HG03457 (cell line): ENCODE results near the gene AKAP7.
A peak's percentile ranks its signal among the peaks of the same experiment; 100 is the strongest.
"Not testable (repeated sequence)": the region's sequence is repeated elsewhere in the genome, so short reads cannot be mapped to it uniquely, and the experiment has no call there.

ENCODE experiments used
- ATAC-seq: cut with Tn5 transposase; IDR thresholded peaks from one replicate; pipeline ENCODE4 v1.9.1; 2021; ENCODE audit warnings: moderate number of reproducible peaks; ENCODE audit not compliant: unreplicated experiment

The AKAP7 gene

DNA sequence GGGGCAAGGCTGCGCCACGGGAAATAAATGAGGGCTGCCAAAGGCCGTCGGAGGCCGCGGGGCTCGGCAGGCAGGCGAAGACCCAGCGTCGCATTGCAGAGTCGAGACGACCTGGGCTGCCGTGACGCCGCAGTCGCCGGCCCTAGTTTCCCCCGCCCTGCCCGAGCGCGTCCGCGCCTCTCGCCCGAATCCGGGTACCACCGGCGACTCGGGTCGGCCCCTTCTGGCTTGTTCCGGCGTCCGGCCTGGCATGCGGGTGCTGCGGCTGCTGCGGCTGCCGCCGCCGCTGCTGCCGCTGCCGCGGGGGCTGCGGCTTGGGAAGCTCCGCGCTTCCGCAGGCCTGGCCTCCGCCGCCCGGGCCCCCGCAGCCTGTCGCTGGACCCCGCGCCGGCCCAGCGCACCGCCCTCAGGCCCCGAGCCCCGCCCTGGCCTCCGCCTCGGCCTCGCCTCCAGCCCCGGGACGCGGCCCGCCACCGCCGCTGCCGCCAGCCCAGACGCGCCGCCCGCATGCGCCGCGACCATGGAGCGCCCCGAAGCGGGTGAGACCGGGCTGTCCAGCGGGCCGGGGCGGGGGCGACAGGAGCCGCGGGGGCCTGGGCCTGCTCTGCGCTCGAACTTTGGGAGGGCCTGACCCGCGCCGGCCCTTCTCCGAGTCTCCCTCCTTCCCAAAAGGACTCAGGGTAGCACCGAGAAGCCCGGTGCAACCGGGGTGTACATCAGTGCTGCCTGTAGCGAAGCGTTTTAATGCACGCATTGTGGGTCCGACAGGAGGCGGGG is at the start of gene AKAP7:
TSS of gene AKAP7 (plus strand) at position 224 of the 777 bp plus-strand sequence. CDS start at position 521, 297 bp downstream.
- peak; percentile 71 for ATAC-seq

DNA sequence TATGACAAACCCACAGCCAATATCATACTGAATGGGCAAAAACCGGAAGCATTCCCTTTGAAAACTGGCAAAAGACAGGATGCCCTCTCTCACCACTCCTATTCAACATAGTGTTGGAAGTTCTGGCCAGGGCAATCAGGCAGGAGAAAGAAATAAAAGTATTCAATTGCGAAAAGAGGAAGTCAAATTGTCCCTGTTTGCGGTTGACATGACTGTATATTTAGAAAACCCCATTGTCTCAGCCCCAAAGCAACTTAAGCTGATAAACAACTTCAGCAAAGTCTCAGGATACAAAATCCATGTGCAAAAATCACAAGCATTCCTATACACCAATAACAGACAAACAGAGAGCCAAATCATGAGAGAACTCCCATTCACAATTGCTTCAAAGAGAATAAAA is 44.9 kb upstream of the AKAP7 start:
- ATAC-seq, result not testable (repeated sequence)

DNA sequence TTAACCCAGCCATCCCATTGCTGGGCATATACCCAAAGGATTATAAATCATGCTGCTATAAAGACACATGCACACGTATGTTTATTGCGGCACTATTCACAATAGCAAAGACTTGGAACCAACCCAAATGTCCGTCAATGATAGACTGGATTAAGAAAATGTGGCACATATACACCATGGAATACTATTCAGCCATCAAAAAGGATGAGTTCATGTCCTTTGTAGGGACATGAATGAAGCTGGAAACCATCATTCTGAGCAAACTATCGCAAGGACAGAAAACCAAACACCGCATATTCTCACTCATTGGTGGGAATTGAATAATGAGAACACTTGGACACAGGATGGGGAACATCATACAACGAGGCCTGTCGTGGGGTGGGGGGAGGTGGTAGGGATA is 43.3 kb upstream of the AKAP7 start:
- not testable (repeated sequence) for ATAC-seq

DNA sequence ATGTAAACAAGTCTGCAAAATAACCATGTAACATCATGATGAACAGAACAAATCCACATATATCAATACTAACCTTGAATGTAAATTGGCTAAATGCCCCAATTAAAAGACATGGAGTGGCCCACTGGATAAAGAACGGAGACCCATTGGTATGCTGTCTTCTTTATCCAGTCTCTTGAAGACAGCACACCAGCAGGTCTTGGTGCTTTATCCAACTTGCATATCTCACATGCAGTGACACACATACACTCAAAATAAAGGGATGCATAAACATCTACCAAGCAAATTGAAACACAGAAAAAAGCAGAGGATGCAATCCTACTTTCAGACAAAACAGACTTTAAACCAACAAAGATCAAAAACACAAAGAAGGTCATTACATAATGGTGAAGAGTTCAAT is 41.9 kb upstream of the AKAP7 start:
- ATAC-seq, result no peak

DNA sequence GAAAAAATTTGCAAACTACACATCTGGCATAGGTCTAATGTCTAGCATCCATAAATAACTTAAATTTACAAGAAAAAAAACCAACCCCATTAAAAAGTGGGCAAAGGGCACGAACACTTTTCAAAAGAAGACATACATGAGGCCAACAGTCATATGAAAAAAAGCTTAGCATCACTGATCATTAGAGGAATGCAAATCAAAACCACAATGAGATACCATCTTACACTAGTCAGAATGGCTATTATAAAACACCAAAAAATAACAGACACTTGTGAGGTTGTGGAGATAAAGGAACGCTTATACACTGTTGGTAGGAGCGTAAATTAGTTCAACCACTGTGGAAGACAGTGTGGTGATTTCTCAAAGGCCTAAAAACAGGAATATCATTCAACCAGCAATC is 38.5 kb upstream of the AKAP7 start:
- ATAC-seq, result no peak

DNA sequence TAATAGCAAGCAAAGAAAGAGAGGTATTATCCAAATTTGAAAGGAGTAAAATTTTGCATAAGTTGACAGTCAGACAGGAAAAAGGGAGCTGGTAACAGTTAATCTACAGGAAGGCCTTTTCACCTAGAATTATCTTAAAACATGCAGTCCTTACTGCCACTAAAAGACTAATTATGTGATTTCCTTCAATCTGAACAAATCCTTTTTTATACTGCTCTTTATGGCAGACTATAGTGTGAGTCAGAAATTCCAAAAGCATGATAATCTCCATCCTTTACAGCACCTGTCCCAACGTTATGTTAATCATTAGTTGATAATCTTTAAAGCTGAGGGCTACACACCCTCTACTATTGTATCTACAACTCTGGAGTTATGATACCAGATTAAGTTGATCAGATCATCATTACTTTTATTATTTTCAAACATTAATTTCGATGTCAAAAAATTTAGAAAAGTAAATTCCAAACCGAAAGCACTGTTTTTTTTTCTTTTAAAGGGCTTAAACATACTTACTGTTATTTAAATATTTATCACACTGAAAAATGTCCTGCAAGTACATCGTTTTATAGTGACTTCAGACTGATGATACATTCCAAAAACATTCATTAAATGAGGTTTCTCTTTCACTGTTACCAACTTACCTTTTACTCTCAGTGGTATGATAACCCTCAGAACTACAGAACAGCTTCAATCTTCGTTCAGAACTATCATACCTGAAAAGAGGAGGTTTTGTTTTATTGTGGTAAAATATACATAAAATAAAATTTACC is 33.2 kb upstream of the AKAP7 start:
- ATAC-seq, result no peak

DNA sequence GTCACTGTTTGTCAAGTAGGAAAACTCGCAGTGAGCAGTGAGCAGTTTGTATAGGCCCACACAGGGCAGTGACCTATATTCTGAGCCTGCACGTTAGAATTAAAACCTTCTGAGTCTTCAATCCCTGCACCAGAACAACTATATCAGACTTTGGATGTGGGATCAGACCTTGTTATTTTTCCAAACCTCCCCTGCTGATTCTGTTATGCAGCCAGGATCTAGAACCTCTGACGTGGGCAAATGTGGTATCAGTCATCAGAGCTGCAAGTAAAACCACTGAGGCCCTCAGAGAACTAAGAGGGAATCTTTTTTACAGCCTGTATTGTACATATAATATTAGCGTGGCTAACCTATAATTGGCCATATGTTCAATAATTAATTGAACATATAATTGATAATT is 32.0 kb upstream of the AKAP7 start:
- ATAC-seq, result no peak

DNA sequence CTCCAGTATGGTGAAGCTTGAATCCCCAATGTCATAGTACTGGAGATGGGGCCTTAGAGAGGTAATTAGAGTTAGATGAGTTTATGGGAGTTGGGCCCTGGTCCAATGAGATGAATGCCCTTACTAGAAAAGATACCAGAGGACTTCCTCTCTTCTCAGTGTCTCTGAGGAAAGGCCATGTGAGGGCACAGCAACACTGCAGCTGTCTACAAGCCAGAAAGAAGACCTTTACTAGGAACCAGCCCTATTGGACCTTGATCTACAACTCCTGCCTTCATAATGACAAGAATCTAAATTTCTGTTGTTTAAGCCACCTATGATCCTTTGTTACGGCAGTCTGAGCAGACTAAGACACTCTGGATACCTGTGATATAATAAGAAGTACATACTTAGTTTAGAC is 31.4 kb upstream of the AKAP7 start:
- no peak for ATAC-seq

DNA sequence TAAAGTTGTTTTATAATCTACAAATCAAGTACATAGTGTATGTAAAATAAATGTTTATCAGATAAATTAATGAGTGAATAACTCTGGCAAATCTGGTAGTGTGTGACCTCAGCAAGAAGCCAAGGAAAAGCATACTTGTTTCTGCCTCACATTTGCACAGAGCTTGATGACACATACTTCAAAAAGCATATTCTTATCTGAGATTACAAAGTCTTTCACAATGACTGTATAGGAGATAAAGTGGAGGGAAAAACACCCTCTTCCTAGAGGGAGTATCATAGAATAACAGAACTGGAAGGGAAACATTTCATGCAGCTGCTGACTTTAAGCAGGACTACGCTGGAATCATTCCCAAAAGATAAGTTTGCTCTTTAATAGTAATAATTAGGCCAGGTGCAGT is 28.1 kb upstream of the AKAP7 start:
- ATAC-seq, result no peak

DNA sequence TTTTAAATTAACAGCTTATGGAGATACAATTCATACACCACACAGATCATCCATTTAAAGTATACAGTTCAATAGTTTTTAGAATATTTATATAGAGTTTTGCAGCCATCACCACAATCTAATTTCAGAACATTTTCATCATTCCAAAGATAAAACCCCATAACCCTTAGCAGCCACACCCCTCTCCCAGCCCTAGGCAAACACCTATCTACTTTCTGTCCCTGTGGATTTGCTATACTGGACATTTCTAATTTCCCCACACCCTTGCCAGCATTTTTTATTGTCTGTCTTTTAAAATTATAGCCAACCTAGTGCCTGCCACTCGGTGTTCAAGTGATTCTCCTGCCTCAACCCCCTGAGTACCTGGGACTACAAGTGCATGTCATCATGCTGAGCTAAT is 23.0 kb upstream of the AKAP7 start:
- no peak for ATAC-seq

DNA sequence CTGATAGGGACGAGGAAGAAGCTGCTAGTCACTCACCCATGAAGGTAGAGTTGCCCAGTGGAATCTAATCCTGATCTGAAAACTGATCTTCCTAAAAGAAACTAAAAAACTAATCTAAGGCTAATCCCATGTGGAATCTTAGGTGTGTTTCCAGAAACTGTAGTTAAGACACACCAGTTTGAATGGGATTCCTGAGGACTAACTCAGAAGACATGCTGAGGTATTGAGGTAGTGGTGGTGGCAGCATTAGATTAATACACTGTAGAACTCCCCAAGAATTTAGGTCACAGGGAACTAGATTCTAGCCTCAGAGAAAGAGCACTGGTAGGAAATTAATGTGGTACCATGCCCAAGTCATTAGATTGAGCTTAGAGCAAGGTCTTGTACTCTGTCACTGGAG is 19.6 kb upstream of the AKAP7 start:
- no peak for ATAC-seq

DNA sequence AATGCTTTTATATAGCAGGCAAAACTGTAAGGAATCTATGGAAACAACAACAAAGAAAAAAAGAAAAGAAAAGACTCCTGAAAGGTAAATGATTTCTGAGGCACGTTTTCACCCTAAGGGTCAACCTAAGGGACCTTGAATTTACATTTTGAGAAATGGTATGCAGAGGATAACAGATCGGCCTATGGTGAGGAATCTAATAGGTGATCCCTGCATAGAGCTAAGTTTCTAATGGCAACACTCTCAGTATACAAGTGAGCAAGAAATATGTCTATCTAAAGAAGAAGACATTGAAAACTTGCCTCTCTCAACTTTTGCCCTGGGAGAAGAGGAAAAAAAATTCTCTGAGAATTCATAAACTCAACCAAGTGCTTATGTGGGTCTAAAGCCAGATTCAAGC is 18.9 kb upstream of the AKAP7 start:
- ATAC-seq, result no peak

DNA sequence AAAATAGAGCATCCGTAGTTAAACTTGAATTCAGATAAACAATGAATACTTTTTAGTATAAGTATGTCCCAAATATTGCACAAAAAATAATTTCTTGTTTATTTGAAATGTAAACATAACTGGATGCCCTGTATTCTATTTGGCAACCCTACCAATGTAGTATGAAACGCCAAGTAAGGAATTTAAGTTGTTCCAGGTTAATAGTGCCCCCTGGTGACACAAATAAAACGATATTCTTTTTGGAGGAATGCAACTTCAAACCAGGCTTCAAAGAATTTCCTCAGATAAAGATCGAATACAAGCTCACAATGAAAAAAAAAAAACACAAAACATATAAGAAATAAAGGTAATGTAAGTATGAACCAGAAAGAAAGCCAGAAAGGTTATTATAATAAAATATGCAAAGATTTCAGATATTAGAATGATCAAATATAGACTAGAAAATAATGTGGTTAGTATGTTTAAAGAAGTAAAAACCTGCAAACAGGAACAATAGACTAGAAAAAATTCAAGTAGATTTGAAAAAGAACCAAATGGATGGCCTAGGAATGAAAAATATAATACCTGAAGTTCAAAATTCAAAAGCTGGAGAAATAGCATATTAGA is 18.4 kb upstream of the AKAP7 start:
- no peak for ATAC-seq

DNA sequence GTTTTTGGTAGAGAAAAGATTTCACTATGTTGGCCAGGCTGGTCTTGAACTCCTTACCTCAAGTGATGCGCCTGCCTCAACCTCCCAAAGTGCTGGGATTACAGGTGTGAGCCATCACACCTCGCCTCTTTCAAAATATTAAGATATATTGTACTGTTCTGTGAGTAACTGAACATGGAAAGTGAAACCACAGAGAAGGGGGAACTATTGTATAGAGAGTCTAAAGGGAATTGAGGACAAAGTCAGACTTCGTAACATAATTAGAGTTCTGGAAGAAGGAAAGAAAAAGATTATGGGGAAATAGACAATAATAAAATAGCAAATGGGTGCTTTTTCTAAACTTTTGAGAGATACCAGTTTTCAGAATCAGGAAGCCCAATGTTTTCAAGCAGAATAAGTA is 17.4 kb upstream of the AKAP7 start:
- ATAC-seq, result no peak

DNA sequence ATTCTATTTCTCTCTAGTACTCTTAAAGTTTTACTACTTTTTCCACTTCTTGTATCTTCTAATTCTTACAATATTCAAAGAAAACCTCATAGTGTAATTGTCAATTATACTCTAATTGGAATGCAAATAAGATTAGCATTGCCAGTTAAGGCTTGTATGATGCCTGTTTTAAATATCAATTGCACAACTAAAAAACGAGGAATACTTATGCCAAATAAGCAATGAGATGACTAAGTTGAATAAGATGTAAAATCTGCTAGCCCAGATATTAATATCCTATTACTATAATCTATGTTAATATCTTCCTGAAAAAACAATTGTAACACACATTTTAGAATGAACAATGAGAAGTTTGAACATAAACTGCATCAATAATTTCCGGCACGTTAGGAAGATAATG is 13.3 kb upstream of the AKAP7 start:
- ATAC-seq, result no peak

DNA sequence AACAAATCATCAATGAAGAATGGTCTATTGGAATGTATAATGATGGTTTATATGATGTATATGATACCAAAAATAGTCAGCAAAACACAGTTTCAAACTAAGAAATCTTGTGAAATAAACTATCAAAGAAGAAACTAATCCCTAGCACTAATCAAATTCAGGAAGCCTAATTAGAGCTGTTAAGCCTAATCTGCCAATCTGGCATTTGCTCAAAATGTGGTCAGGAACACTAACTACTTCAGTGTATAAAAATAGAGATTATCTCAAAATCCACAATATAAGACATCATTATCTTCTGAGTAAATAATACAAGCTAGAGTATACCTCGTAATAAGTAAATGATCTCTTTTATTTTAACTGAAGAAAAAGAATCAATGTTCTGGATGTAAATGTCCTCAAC is 12.8 kb upstream of the AKAP7 start:
- ATAC-seq, result no peak

DNA sequence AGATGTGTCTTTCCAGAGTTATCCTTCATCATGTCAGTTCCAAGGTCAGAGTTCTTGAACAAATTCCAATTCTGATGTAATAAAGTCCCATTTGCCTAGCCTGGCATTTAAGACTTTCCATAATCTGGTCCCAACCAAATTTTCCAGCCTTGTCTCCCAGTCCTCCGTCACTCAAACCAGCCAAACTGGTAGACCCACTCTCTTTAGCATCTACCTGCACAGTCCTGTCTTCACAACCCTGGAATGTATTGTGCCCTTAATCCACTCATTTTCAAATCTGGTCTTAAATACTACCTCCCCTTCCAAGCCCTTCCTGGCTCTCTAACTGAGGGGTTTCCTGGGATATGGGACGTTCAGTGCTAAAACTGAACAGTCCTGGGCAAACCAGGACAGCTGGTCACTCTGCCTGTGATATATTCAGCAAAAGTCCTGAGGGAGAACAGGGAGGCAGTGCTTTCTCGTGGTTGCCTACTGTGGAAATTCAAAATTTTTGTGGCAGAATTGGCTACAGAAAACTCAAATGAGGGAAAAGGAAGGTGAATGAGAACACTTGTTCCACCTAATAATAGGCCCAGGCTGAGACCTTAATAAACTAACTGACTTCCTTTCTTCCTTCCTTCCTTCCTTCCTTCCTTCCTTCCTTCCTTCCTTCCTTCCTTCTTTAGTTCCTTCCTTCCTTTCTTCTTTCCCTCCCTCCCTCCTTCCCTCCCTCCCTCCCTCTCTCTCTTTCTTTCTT is 10.8 kb upstream of the AKAP7 start:
- ATAC-seq, result no peak

DNA sequence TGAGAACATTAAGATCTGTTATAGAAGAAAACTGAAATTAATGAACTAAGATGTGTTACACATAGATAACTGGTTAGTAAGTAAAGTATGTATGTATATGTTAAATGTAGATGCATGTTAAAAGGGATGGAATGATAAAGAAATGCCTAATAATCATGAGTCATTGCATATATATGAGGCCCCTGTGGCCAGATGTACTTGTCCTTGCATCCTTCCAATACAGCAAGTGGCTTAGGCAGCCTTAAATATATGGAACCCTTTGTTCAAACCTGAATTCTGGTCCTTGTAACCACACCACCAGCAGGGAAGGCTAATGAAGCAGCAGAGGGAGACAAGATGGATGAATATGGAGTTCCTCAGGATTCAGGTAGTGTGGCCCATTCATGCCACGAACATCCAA is 9.8 kb upstream of the AKAP7 start:
- no peak for ATAC-seq

DNA sequence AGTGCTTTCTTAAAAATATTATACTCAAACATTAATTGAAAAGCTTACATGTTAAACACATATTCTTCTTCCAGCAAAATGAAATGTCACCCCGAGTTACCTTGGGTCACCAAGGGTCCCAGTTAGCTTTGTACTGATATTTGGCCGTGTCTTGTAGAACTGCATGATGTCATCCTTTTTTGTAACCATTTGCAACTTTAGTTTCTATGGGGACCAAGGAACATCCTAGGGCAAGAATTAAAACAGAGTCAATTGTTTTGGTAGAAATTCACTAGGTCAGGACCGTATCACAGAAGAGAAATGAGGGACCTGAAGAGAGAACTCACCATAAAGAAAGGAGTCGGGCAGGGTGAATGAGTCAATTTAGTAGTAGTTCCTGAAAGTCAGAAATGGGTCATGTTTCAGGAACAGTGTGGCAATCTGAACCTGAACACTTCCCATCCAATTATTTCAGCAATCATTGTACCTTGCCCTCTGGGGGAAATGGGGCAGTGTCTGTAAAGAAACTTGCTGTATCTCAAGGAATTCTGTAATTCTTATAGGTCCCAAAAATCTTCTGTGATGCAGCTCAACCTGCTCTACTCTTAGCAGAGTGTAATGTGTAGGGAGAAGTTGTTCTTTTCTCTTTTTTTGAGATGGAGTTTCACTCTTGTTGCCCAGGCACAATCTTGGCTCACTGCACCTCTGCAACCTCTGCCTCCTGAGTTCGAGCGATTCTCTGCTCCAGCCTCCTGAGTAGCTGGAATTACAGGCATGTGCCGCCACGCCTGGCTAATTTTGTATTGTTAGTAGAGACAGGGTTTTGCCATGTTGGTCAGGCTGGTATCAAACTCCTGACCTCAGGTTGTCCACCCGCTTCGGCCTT is 5.3 kb upstream of the AKAP7 start:
- ATAC-seq, result no peak

DNA sequence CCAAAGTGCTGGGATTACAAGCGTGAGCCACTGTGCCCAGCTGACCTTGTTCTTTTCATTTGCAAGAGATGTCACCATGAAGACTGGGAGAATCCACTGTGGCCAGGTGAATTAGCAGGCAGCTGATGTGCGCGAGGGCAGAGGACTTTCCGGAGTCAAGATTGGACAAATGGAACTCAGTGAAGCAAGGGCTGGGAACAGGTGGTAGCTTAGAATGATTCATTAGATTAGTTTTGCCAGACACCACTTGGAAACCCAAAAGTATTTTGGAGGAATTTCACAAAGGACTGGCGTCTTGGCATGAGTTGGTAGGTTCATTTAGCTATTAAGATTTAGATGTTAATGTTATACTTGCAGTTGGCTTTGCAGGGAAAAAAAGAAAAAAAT is 4.7 kb upstream of the AKAP7 start:
- ATAC-seq, result no peak
